HepG2 (cell line): ENCODE results near the gene UGT1A8. TPM values are rescaled to one million over a fixed set of nuclear protein-coding genes. Genes with fewer than 3 reads are reported as not detected.

Experiments used
- ARNT ChIP-seq: fragments of 450-650 bp; IDR thresholded peaks from 2 replicates; pipeline ENCODE4 v1.6.1; 2017
- DMAP1 ChIP-seq: IDR thresholded peaks from 2 replicates; pipeline ENCODE4 v1.6.1; 2016
- GABPB1 ChIP-seq: IDR thresholded peaks from 2 replicates; pipeline ENCODE4 v1.6.1; 2016; ENCODE audit warnings: mild to moderate bottlenecking, missing genetic modification reagents, moderate library complexity, missing compliant biosample characterization
- MEIS2 ChIP-seq: sonication (generic); formaldehyde crosslinking; IDR thresholded peaks from 2 replicates; pipeline ENCODE4 v1.9.0; 2021; ENCODE audit warnings: mild to moderate bottlenecking, missing genetic modification reagents
- MIER3 ChIP-seq: IDR thresholded peaks from 2 replicates; pipeline ENCODE4 v1.6.1; 2016; ENCODE audit warnings: missing compliant biosample characterization, borderline replicate concordance
- RCOR2 ChIP-seq: IDR thresholded peaks from 2 replicates; pipeline ENCODE4 v1.6.1; 2016; ENCODE audit warnings: missing biosample characterization, missing genetic modification reagents
- TGIF2 ChIP-seq: IDR thresholded peaks from 2 replicates; pipeline ENCODE4 v1.6.1; 2016; ENCODE audit warnings: control low read depth, missing compliant biosample characterization
- THYN1 ChIP-seq: sonication (generic); formaldehyde crosslinking; IDR thresholded peaks from 2 replicates; pipeline ENCODE4 v1.8.1; 2023; ENCODE audit warnings: low read depth, mild to moderate bottlenecking, moderate library complexity, missing genetic modification reagents, borderline replicate concordance
- TOE1 ChIP-seq: sonication (generic); formaldehyde crosslinking; IDR thresholded peaks from 2 replicates; pipeline ENCODE4 v1.4.0; 2020; ENCODE audit warnings: mild to moderate bottlenecking, missing genetic modification reagents
- ZNF274 ChIP-seq: sonication (generic); formaldehyde crosslinking; IDR thresholded peaks from 2 replicates; pipeline ENCODE4 v1.5.1; 2020; ENCODE audit warnings: mild to moderate bottlenecking, missing genetic modification reagents
- ZNF567 ChIP-seq: sonication (generic); formaldehyde crosslinking; IDR thresholded peaks from 2 replicates; pipeline ENCODE4 v1.8.1; 2023; ENCODE audit warnings: mild to moderate bottlenecking, missing genetic modification reagents, borderline replicate concordance
- polyA plus RNA-seq, 8 experiments: library from polyadenylated mRNA; depleted of rRNA in 3 of 8; stranded (reverse) in 7 of 8; unstranded in 1 of 8; fragments of >200 nt; fragmentation: Illumina TruSeq in 4 of 8; extraction: Trizol in 4 of 8; gene quantifications; 2 replicates each; pipeline versions ENCODE4 v1.2.1 to v1.2.3, GENCODE V29; 2011 to 2016; ENCODE audit warnings: low read depth in 4 of 8, missing spikeins in 1 of 8, mixed read lengths in 1 of 8; ENCODE audit not compliant: insufficient read depth in 1 of 8
- total RNA-seq, 5 experiments: library from RNA; depleted of rRNA; stranded (reverse); fragments of >200 nt; fragmentation: Illumina TruSeq; extraction: Trizol; gene quantifications; 2 replicates each; pipeline ENCODE4 v1.2.3, GENCODE V29; 2016; ENCODE audit warnings: low read depth in 1 of 5
- TF ChIP-seq, protein P1 (sequence below): sonication (generic); formaldehyde crosslinking; IDR thresholded peaks from 2 replicates; pipeline ENCODE4 v1.5.0; 2020; ENCODE audit warnings: mild to moderate bottlenecking, missing genetic modification reagents, borderline replicate concordance
- TF ChIP-seq, protein P2 (sequence below): sonication (generic); formaldehyde crosslinking; IDR thresholded peaks from 2 replicates; pipeline ENCODE4 v1.5.1; 2020; ENCODE audit warnings: missing genetic modification reagents, mild to moderate bottlenecking, borderline replicate concordance
- TF ChIP-seq, protein P3 (sequence below): sonication (generic); formaldehyde crosslinking; IDR thresholded peaks from 2 replicates; pipeline ENCODE4 v1.8.1; 2023; ENCODE audit warnings: missing genetic modification reagents, inconsistent platforms, borderline replicate concordance
- TF ChIP-seq, protein P4 (sequence below): sonication (generic); formaldehyde crosslinking; IDR thresholded peaks from 2 replicates; pipeline ENCODE4 v1.8.0; 2022; ENCODE audit warnings: low read depth, missing genetic modification reagents
- TF ChIP-seq, protein P5 (sequence below): sonication (generic); formaldehyde crosslinking; conservative IDR thresholded peaks from 2 replicates; pipeline ENCODE4 v1.5.0; 2020; ENCODE audit warnings: missing genetic modification reagents

Gene UGT1A8
- total and polyA plus RNA-seq, 2 of the 13 experiments (the other 11 are each of a cell fraction or from before 2014, with no cell fraction given), result not detected

DNA sequence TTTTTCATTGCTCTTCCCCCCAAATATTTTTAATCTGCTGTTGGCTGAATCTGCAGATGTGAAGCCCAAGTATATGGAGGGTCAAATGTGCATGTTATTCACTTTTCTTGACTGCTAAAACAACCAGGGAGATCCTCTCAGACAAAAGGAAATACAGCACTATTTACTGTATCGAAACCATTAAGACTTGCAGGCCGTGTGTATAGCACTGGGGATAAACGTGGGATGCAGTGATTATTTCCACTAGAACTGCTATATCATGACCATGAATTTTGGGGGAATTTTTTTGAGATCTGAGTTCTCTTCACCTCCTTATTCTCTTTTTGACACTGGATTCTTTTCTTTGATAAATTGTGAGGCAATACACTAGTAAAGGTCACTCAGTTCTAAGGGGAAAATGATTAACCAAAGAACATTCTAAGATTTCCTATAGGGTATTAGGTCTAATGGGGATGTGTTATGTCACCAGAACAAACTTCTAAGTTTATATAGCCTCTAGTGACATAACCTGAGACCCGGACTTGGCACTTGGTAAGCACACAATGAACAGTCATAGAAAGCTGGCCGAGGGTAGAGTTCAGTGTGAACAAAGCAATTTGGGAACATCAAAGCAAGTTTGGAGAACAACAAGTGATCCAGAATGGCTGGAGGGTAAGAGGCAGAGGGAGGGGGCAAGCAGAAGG lies 127.8 kb downstream of the UGT1A8 start (continued):
- TF ChIP-seq, protein P1, sequence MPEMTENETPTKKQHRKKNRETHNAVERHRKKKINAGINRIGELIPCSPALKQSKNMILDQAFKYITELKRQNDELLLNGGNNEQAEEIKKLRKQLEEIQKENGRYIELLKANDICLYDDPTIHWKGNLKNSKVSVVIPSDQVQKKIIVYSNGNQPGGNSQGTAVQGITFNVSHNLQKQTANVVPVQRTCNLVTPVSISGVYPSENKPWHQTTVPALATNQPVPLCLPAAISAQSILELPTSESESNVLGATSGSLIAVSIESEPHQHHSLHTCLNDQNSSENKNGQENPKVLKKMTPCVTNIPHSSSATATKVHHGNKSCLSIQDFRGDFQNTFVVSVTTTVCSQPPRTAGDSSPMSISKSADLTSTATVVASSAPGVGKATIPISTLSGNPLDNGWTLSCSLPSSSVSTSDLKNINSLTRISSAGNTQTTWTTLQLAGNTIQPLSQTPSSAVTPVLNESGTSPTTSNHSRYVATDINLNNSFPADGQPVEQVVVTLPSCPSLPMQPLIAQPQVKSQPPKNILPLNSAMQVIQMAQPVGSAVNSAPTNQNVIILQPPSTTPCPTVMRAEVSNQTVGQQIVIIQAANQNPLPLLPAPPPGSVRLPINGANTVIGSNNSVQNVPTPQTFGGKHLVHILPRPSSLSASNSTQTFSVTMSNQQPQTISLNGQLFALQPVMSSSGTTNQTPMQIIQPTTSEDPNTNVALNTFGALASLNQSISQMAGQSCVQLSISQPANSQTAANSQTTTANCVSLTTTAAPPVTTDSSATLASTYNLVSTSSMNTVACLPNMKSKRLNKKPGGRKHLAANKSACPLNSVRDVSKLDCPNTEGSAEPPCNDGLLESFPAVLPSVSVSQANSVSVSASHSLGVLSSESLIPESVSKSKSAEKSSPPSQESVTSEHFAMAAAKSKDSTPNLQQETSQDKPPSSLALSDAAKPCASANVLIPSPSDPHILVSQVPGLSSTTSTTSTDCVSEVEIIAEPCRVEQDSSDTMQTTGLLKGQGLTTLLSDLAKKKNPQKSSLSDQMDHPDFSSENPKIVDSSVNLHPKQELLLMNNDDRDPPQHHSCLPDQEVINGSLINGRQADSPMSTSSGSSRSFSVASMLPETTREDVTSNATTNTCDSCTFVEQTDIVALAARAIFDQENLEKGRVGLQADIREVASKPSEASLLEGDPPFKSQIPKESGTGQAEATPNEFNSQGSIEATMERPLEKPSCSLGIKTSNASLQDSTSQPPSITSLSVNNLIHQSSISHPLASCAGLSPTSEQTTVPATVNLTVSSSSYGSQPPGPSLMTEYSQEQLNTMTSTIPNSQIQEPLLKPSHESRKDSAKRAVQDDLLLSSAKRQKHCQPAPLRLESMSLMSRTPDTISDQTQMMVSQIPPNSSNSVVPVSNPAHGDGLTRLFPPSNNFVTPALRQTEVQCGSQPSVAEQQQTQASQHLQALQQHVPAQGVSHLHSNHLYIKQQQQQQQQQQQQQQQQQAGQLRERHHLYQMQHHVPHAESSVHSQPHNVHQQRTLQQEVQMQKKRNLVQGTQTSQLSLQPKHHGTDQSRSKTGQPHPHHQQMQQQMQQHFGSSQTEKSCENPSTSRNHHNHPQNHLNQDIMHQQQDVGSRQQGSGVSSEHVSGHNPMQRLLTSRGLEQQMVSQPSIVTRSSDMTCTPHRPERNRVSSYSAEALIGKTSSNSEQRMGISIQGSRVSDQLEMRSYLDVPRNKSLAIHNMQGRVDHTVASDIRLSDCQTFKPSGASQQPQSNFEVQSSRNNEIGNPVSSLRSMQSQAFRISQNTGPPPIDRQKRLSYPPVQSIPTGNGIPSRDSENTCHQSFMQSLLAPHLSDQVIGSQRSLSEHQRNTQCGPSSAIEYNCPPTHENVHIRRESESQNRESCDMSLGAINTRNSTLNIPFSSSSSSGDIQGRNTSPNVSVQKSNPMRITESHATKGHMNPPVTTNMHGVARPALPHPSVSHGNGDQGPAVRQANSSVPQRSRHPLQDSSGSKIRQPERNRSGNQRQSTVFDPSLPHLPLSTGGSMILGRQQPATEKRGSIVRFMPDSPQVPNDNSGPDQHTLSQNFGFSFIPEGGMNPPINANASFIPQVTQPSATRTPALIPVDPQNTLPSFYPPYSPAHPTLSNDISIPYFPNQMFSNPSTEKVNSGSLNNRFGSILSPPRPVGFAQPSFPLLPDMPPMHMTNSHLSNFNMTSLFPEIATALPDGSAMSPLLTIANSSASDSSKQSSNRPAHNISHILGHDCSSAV, result no peak
- TF ChIP-seq, protein P2, sequence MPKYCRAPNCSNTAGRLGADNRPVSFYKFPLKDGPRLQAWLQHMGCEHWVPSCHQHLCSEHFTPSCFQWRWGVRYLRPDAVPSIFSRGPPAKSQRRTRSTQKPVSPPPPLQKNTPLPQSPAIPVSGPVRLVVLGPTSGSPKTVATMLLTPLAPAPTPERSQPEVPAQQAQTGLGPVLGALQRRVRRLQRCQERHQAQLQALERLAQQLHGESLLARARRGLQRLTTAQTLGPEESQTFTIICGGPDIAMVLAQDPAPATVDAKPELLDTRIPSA (CRISPR knock-in tag), result no peak
- TF ChIP-seq RCOR2 (CRISPR knock-in tag) (peak; percentile 96), MIER3 (CRISPR knock-in tag) (peak; percentile 95; the same call in 1 of the 2 replicates), DMAP1 (0 out of 2 replicates have a peak, but pooled peaks have one; percentile 49), ZNF567 (CRISPR knock-in tag) (no peak), ARNT (0 out of 2 replicates have a peak, but pooled peaks have one; percentile 2), TOE1 (CRISPR knock-in tag) (peak; percentile 90; the same call in 1 of the 2 replicates), TGIF2 (CRISPR knock-in tag) (peak; percentile 38; the same call in 1 of the 2 replicates), THYN1 (no peak), GABPB1 (CRISPR knock-in tag) (no peak; the same call in 1 of the 2 replicates), ZNF274 (CRISPR knock-in tag) (no peak; the same call in 1 of the 2 replicates), MEIS2 (CRISPR knock-in tag) (peak; percentile 89)
- TF ChIP-seq, protein P3, sequence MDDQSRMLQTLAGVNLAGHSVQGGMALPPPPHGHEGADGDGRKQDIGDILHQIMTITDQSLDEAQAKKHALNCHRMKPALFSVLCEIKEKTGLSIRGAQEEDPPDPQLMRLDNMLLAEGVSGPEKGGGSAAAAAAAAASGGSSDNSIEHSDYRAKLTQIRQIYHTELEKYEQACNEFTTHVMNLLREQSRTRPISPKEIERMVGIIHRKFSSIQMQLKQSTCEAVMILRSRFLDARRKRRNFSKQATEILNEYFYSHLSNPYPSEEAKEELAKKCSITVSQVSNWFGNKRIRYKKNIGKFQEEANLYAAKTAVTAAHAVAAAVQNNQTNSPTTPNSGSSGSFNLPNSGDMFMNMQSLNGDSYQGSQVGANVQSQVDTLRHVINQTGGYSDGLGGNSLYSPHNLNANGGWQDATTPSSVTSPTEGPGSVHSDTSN (CRISPR knock-in tag), result no peak
- TF ChIP-seq, protein P4, sequence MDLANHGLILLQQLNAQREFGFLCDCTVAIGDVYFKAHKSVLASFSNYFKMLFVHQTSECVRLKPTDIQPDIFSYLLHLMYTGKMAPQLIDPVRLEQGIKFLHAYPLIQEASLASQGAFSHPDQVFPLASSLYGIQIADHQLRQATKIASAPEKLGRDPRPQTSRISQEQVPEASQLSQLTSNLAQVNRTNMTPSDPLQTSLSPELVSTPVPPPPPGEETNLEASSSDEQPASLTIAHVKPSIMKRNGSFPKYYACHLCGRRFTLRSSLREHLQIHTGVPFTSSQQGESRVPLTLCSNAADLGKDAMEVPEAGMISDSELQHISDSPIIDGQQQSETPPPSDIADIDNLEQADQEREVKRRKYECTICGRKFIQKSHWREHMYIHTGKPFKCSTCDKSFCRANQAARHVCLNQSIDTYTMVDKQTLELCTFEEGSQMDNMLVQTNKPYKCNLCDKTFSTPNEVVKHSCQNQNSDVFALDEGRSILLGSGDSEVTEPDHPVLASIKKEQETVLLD (CRISPR knock-in tag), result 0 out of 2 replicates have a peak, but pooled peaks have one; percentile 35
- TF ChIP-seq, protein P5, sequence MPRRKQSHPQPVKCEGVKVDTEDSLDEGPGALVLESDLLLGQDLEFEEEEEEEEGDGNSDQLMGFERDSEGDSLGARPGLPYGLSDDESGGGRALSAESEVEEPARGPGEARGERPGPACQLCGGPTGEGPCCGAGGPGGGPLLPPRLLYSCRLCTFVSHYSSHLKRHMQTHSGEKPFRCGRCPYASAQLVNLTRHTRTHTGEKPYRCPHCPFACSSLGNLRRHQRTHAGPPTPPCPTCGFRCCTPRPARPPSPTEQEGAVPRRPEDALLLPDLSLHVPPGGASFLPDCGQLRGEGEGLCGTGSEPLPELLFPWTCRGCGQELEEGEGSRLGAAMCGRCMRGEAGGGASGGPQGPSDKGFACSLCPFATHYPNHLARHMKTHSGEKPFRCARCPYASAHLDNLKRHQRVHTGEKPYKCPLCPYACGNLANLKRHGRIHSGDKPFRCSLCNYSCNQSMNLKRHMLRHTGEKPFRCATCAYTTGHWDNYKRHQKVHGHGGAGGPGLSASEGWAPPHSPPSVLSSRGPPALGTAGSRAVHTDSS (CRISPR knock-in tag), result no peak
